ENCODE measurements around the gene ZNF521.
"Not testable (repeated sequence)": the region's sequence is repeated elsewhere in the genome, so short reads cannot be mapped to it uniquely, and the experiment has no call there.

The ZNF521 gene

DNA sequence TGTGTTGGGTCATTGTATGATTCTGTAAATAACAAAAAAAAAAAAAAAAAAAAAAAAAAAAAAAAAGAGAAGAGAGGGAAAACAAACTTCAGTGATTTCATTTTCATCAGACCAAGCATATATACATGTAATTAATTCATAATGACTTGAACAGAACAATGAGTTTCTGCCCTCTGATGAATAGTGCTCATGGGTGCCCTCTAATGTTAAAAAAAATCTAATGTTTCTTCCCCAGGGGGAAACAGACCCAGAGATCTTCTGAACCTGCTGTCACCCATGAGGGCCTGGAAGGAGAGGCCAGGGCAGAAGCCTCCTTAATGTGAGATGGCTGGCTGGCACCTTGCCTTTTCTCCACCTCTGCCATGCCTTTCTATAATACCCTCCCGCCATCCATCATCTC, 289.2 kb downstream of the ZNF521 start:
- no peak for DNase-seq

DNA sequence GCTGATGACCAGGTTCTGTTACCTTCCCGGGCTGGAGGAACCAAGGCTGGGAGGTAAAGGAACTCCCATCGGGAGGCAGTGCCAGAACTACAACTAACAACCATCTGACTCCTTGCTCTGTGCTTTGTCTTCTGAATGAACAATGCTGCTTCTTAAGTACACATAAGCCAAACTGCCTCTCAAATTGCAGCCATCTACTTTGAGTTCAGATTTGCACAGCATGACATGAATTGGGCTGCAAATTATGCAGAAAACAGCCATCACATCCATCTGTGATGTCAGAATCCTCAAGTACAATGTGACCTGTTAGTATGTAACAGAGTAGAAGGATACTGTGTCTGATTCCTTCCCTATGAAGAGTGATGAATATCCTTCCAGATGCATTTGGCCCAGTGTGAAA, 290.6 kb downstream of the ZNF521 start:
- DNase-seq, result no peak

DNA sequence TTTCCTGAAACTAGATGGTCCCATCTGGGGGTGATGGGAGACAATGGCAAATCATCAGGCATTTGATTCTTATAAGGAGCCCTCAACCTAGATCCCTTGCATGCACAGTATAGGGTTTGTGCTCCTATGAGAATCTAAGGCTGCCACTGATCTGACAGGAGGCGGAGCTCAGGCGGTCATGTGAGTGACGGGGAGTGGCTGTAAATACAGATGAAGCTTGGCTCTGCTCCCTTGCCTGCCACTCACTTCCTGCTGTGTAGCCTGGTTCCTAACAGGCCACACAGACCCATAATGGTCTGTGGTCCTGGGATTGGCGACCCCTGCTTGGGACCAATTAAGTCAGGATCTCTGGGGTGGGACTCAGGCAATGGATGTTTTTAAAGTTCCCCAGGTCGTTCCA, 293.4 kb downstream of the ZNF521 start:
- DNase-seq, result no peak

DNA sequence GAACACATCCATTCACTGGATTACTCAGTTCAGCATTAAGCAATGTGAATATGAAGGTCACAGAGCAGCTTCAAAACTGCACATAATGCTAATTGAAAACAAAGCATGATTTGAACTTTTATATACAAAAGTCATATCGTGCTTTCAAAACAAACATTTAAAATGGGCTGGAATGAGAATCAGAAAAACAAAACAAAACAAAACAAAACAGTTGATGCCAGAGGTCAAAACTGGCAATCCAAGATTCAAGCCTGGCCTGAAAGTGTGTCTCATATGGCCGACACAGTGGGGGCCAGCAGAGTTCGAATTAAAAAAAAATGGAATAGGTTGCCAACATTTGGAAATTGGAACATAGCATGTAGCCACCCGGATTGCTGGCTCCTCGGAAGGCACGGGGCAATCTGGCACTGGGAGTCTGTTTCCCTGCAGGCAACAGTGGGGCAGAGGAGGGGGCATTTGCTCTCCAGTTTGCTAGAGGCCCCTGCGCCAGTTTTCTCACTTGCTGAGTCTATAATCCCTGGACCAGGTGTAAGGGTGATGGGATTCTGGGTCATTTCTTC, 294.4 kb downstream of the ZNF521 start:
- no peak for DNase-seq

DNA sequence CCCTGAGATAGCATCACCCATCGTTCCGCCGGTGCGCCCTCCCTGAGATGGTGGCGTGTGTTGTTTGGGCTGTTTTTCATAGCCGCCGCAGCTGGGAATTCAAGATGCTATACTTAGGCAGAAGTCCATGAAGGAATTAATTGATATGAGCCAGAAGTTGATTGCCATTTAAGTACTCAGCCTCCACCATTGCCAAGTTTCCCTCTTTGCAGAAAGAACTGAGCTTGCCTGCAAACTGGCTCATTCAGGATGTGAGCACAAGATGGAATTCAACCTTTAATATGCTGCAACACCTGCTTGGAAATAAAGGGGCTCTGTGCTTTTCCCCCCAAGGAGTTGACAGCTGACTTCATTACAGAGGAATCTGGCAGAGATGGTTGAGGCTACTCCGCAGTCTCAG, 295.5 kb downstream of the ZNF521 start:
- no peak for DNase-seq

DNA sequence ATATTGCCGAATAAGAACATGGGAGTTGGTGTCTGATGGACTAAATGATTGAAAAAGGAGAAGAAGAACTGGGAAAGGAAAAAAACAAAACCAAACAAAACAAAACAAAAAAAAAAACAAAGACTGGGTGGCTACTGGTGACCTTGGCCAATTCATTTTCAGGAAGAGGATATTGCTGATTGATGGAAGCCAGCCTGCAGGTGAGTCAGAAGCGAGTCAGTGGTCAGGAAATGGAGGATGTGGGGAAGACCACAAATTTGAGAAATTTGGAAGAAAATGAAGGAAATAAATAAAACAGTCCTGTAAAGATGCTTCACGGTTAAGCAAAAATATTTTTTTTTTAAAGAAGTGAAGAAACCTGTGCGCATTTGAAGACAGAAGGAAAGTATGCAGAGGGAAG, 296.9 kb downstream of the ZNF521 start:
- DNase-seq, result no peak

DNA sequence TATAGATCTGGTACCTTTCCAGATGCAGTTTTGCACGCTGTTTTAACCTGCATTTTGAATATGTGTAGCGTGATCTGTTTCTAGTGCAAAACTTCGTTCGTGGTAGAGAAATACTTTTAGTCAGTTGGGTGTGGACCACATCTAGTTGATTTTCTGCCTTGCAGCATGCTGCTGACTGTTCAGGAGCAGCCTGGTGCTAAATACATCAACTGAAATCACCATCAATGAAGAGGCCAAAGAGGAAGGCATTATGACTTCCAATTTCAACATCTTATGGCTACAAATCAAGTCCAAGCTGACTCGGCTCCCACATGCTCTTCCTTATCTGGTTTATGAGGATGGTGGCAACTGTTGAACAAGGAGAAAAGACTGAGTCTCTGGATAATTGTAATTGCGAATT, 298.5 kb downstream of the ZNF521 start:
- no peak for DNase-seq

DNA sequence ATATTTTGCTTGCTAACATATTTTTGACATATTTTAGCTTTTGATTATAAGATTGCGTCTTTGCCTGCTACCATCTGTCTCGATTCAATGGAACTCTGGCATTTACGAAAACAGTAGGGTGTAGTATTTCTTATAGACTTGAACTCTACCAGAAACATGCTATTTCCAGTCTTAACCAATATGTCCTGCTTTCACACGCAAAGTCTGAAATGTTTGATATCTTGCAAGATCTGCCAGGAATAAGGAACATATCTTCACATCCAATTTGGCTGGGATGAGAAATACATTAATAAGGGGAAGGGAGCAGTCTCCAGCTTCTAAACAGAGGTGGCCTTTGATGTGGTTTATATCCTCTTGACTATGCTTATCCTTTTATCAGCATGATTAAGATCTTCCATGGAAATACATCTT, 299.4 kb downstream of the ZNF521 start:
- DNase-seq, result no peak

DNA sequence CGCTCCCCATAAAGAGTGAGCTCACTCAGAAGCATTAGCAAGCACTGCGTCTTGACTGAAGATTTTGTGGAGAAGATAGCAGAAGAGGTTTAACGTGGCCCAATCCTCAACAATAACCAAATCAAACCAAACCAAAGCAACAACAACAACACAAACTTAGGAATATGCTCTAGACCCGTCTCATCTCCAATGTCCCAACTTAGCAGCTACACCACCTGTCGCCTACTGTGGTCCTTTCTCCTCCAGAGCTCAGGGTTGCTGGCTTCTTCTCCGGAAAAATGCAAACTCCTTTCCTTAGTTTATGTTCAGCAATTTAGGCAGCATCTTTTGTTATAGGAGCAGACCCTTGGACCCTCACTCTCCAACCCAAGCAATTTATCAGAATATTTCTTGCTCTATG, 301.4 kb downstream of the ZNF521 start:
- no peak for DNase-seq

DNA sequence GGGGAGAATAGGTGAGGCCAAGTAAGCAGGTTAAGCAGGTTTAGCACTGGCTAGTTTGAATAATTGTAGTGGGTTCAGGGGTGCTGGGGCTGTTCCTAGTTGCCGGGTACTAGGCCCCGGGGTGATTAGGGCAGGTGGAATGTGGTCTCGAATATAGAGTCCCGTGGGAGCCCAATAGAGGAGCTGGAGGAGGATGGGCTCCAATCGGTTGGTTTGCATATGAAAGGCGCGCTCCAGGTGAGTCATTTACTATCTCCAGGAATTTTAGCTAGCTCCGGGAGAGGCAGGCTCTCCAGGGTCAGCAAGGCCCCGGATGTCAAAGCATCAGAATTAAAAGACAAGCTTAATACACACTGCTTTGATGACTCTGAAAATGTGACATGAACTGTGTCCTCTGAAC, 304.0 kb downstream of the ZNF521 start:
- no peak for DNase-seq

DNA sequence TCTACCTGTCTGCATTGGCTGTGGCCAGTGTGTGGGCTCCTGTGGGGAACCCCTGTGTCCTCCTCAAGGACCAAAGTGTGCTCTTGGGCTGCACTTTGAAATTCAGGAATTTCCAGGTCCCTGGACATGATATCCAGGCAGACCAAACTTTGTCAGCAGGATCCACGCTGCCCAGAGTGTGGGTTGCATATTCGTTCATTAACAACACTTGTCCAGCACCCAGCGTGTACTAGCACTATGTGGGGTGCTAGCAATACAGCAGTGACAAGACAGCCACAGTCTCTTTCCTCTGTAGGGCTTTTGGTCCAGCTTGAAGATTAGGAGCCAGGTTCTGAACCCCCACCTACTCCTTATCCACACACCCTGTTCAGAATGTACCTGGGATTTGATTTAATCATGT, 304.5 kb downstream of the ZNF521 start:
- no peak for DNase-seq

DNA sequence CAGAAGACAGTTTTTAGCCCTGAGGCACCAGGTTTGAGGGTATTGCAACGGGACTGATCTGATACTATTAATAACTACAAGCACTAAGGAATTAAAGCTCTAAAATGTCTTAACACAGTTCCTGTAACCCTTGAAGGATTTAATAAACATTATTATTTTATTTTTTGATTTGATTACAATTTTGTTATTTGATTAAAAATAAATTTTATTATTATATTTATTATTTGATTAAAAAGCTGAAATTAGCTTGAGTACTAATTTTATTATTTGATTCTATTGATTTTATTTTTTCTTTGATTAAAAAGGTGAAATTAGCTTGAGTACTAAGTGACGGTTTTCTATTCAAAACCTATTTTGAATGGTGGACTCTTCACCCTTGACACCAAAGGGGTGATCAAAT, 307.3 kb downstream of the ZNF521 start:
- no peak for DNase-seq

DNA sequence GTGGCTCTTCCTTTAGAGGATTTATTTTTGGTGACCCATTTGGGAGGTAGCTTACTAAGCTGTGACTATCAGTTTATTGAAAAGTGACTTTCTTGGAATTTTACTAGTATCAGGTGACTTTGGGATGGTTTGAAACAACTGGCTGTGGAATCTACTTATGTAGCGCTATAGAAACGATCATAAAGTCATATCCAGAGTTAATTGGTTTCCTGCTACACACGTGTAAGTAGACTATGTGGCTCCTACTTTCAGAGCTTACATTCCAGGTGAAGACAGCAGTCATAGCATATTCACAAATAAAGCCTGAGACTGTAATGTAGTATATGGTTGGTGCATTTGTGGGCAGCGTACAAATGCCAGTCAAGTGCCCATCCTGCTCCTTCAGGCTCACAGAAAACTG, 308.9 kb downstream of the ZNF521 start:
- DNase-seq, result no peak

DNA sequence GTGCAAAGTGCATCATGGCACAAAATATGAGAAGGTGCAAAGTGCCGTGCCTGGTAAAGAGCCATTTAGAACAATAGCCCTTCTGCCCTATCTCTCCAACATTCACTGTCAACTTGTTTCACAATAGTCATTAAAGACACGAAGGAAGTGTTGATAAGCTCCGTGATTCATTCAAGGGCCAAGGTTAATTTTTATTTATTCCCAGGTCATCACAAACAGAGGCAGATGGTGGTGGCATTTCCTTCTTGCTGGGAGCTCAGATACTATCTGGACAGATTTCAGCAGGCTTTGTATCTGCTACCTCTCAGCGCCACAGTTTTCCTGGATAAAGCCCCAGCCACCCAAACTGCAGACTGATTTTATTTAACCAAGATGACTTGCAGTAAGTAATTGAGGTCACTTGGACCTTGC, 309.3 kb downstream of the ZNF521 start:
- no peak for DNase-seq

DNA sequence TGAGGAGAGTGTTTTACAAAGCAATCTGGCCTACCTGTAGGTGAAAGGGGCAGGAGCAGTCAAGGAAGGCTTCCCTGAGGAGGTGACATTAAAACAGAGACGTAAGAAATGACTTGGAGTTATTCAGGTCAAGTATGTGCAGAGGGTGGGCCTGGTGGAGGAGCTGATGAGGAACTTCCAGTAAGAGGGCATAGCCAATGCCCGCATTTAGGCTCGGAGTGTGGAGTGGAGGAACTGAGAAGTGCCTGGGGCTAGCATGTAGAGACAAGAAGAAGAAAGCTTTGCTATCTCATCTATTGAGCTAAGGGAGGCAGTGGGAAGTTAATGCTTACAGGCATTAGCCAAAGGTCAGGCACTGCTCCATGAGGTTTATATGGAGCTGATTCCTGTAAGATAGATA, 312.2 kb downstream of the ZNF521 start:
- DNase-seq, result no peak

DNA sequence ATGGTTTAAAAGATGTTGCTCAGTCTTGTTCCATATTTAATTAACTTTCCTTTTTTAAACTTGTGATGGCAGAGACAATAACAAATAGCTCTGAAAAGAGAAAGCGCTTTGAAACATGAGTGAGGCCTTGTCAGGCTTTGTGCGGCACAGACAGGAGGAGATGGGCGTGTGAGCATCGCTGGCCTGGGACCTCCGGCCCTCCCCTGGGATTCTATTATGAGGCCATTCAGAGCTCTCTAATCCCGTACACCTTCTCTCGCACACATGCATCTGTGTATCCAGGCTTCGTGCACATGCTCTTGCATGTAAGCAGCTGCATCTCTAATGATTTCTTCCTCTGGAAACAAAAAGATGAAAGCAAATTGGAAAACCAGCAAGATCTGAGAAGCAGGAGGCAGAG, 313.7 kb downstream of the ZNF521 start:
- DNase-seq, result no peak

DNA sequence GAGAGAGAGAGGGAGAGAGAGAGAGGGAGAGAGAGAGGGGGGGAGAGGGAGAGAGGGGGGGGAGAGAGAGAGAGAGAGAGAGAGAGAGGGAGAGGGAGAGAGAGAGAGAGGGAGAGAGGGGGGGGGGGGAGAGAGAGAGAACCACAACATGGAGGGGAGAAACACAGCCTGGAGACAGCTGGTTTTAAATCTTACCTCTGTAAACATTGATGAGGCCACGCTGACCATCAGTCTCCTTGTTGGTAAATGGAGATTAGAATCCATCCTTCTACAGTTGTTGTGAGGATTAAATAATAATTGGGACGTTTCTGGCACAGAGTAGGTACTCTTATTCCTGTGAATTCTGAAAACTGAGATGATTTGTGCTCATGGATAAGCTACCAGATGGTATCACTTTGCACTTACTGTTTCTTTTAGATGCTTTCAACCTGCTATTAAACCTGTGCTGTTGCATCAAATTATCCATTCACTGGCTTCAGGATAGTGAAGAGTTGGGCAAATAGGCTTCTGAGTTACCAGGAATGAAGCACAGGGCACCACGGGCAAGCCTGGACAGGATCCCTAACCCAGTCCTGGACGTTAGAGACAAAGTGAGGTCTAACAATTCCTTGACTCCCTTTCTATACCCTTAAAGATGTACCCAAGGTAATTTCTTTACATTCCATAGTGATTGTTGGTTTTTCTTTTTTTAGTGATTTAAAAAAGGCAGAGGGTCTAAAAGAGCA, 318.1 kb downstream of the ZNF521 start:
- DNase-seq, result no peak

DNA sequence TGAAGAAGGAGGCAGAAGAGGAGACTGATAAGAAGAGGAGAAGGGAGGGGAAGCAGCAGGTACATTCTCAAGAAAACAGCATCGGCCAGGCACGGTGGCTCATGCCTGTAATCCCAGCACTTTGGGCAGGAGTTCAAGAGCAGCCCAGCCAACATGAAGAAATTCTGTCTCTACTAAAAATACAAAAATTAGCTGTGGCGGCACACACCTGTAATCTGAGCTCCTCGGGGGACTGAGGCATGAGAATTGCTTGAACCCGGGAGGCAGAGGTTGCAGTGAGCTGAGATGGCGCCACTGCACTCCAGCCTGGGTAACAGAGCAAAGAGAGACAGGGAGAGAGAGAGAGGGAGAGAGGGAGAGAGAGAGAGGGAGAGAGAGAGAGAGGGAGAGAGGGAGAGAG, 318.8 kb downstream of the ZNF521 start:
- not testable (repeated sequence) for DNase-seq

DNA sequence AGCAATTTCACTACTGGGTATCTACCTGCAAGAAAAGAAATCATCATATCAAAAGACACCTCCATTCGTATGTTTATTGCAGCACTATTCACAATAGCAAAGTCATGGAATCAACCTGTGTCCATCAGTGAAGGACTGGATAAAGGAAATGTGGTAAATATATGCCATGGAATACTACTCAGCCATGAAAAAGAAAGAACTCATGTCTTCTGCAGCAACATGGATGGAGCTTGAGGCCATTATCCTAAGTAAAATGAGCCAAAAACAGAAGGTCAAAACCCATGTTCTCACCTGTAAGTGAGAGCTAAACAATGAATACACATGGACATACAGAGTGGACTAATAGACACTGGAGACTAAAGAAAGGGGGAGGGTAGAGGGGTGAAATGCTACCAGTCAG, 322.2 kb downstream of the ZNF521 start:
- DNase-seq, result no peak

DNA sequence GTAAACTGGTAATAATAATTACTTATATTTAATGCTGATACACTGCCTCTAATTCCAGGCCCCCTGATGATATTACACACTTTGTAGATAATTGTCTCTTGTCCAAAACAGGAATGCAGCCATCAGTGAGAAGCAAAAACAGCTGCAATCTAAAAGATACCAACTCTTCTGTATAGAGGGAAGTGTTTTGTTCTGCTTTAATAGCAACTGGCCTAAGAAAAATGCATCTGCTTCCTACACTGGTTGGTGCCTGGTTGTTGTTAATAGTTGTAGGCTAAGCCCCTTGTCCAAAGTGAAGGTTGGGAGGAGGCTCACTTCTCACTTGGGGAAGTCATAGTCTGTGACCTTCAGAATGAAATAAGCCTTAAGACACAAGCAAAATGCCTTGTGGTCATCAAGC, 332.0 kb downstream of the ZNF521 start:
- DNase-seq, result no peak

DNA sequence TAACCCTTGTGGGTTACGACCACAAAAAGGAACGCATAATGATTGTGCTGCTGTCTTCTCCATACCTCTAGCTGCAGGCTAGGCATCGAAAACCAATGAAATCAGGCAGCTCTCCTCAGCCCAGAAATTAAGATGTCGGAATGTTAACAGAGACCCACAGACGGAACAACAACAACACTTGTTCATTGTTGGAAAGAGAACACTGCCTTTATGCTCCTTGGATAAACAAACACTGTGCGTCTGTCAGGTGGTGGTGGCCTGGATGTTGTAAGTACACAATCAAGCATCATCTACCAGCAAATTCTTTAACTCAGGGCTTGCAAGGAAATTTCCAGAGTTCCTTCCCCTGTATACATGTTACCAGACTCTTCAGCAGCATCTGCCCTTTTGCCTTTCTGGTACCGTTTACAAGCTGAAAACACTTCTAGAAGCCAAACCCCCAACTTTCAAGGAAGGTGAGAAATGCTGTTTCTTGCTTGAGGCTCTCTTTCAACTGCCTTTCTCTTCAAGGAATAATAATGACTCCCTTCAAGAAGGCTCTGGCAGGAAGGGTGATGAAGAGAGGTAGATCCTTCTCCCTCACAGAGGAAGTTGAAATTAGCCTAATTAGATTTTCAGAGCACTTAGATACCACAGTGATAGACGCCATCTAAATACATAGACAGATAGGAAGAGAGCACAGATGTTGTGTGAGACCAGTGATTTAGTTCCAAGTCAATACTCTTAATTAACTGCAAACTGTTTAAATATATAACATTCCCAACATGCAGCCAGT, 332.7 kb downstream of the ZNF521 start:
- no peak for DNase-seq

DNA sequence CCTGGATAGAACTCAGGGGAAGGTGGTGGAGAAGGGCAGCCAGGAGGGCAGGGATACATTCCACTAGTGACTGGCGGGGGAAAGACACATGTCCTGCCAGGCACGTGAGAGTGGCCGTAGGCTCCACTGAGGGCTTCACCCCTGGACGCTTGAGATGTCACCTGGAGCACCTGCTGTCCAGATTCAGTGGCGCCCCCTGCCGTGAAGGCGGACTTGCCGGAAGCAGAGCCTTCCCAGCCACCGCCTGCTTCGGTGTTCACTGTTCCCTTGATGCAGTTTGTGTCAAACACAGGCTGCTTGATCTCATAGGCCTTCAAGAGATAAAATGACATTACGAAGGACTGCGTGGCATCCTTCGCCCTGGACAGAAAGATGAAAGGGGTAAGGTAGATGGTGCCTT, 335.3 kb downstream of the ZNF521 start:
- DNase-seq, result no peak

DNA sequence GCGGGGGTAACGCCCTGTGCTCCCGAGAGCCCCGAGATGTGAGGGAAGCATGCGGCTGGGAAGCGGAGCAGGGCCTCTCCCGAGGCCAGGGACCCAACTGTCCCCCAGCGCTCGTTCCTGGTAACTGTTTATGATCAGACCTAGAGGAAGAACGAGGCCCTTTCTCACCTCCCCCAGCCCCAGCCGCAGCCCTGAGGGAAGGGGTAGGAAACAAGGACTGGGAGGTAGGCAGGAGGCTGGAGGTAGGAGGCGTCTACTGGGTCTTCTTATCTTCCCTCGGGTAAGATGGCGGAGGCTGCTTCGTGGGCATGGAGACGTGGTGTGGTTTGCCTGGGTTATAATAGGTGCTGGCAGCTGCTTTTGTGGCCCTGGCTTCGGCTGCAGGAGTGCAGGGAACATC, 335.8 kb downstream of the ZNF521 start:
- no peak for DNase-seq

Measured in stimulated activated CD4-positive, alpha-beta T cell treated with anti-CD3 and anti-CD28 coated beads, Interleukin-12 subunit alpha, Interleukin-12 subunit beta, amount 100 ng/mL, for 4 hours (primary cell).